Testis (tissue), 3 donors: Measurements from ENCODE around the gene SUPT3H. TPM values are rescaled to one million over a fixed set of nuclear protein-coding genes. Genes with fewer than 3 reads are reported as not detected.

ENCODE experiments used
- DNase-seq: peaks from one replicate; pipeline ENCODE4 v3.0.0-alpha.2; 2019
- H3K27ac ChIP-seq, 2 donors: fragments of 200-600 bp; sonication (generic); one replicate each; pipeline ENCODE4 v1.5.1; 2019
- H3K27me3 ChIP-seq: fragments of 200-600 bp; sonication (generic); one replicate; pipeline ENCODE4 v1.5.1; 2019
- H3K36me3 ChIP-seq: fragments of 200-600 bp; sonication (generic); one replicate; pipeline ENCODE4 v1.5.1; 2017; ENCODE audit warnings: low read depth; ENCODE audit errors: missing control alignments
- H3K4me1 ChIP-seq: fragments of 200-600 bp; sonication (generic); one replicate; pipeline ENCODE4 v1.5.1; 2019
- H3K4me3 ChIP-seq, 2 donors: fragments of 200-600 bp; sonication (generic); one replicate each; pipeline ENCODE4 v1.5.1; 2017 to 2019
- H3K9me3 ChIP-seq: fragments of 200-600 bp; sonication (generic); one replicate; pipeline ENCODE4 v1.5.1; 2017
- POLR2A ChIP-seq: fragments of 450-650 bp; IDR thresholded peaks from one replicate; pipeline ENCODE4 v1.6.1; 2017; ENCODE audit warnings: antibody characterized with exemption, mild to moderate bottlenecking, moderate library complexity
- WGBS, 2 donors: methylation state at CpG; one replicate each; pipeline ENCODE4 v1.1.5; 2018; 5-methylcytosine and 5-hydroxymethylcytosine counted together
- intact Hi-C: fragments of 100-400 bp; cut with DNase I; formaldehyde crosslinking; loops from one replicate; pipeline ENCODE4 v1.15.1; 2023; ENCODE audit warnings: low total_unique reads
- polyA plus RNA-seq: library from polyadenylated mRNA; stranded (reverse); fragments of 350-450 nt; fragmentation: Illumina TruSeq; extraction: RNeasy Lipid Tissue Mini Kit (QIAGEN cat#74804); gene quantifications from one replicate; pipeline ENCODE4 v1.2.3, GENCODE V29; 2014; ENCODE audit warnings: low read depth, low replicate concordance; ENCODE audit not compliant: insufficient read depth
- total RNA-seq, 2 donors: library from RNA; depleted of rRNA; stranded (reverse); fragments of >200 nt; gene quantifications; one replicate each; pipeline ENCODE4 v1.2.3, GENCODE V29; 2016
- TF ChIP-seq, protein P1 (sequence below), 3 experiments: fragments of 450-650 bp in 2 of 3; fragments of 200-600 bp in 1 of 3; sonication (generic) in 1 of 3; IDR thresholded peaks; one replicate each; pipeline ENCODE4 v1.5.1; 2016 to 2019; ENCODE audit warnings: antibody characterized with exemption in 3 of 3, mild to moderate bottlenecking in 2 of 3, moderate library complexity in 1 of 3

Gene SUPT3H
- total and polyA plus RNA-seq, 3 donors from 2014 or later, result 29.4 to 35.9 (median 30.8) TPM

DNA sequence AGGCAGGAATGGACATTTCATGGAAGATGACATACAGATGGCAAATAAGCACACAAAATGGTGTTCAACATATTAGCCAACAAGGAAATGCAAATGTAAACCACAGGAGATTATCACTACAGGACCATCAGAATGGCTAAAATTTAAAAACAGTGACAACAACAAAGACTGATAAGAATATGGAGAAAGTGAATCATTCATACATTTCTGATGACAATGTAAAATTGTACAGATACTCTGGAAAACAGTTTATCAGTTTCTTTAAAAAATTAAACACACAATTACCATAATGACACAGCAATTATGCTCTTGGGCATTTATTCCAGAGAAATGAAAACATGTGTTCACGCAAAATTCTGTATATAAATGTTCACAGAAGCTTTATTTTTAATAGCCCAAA lies 155.4 kb downstream of the SUPT3H start:
- no peak for DNase-seq
- H3K36me3 ChIP-seq, result no peaks in the 10 kb centered on the region
- H3K4me3 ChIP-seq, result no peak overlapping the region
- no peak overlapping the region for H3K27ac ChIP-seq
- intact Hi-C loops, result no loop called here
- no peaks in the 10 kb centered on the region for H3K27me3 ChIP-seq
- H3K9me3 ChIP-seq, result no peaks in the 10 kb centered on the region
- no peak for TF ChIP-seq POLR2A
- TF ChIP-seq, protein P1, sequence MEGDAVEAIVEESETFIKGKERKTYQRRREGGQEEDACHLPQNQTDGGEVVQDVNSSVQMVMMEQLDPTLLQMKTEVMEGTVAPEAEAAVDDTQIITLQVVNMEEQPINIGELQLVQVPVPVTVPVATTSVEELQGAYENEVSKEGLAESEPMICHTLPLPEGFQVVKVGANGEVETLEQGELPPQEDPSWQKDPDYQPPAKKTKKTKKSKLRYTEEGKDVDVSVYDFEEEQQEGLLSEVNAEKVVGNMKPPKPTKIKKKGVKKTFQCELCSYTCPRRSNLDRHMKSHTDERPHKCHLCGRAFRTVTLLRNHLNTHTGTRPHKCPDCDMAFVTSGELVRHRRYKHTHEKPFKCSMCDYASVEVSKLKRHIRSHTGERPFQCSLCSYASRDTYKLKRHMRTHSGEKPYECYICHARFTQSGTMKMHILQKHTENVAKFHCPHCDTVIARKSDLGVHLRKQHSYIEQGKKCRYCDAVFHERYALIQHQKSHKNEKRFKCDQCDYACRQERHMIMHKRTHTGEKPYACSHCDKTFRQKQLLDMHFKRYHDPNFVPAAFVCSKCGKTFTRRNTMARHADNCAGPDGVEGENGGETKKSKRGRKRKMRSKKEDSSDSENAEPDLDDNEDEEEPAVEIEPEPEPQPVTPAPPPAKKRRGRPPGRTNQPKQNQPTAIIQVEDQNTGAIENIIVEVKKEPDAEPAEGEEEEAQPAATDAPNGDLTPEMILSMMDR (IDR thresholded peaks at IDR 0.05), result no peak
- 93 to 100% methylated on average over 1 of the region's 1 CpG for WGBS, 2 donors
- no peaks in the 10 kb centered on the region for H3K4me1 ChIP-seq

GRCh38 chr6:45215759-45216158 lies 162.0 kb downstream of the SUPT3H start:
- H3K27ac ChIP-seq, result no peak overlapping the region
- TF ChIP-seq, protein P1 (IDR thresholded peaks at IDR 0.05), result no peak
- TF ChIP-seq POLR2A, result no peak
- H3K4me1 ChIP-seq, result no peaks in the 10 kb centered on the region
- H3K36me3 ChIP-seq, result no peaks in the 10 kb centered on the region
- H3K27me3 ChIP-seq, result no peaks in the 10 kb centered on the region
- no peak for DNase-seq
- intact Hi-C loops, result no loop called here
- H3K9me3 ChIP-seq, result no peaks in the 10 kb centered on the region
- H3K4me3 ChIP-seq, result no peak overlapping the region
- 100% methylated on average over 1 of the region's 1 CpG for WGBS, 2 donors

DNA sequence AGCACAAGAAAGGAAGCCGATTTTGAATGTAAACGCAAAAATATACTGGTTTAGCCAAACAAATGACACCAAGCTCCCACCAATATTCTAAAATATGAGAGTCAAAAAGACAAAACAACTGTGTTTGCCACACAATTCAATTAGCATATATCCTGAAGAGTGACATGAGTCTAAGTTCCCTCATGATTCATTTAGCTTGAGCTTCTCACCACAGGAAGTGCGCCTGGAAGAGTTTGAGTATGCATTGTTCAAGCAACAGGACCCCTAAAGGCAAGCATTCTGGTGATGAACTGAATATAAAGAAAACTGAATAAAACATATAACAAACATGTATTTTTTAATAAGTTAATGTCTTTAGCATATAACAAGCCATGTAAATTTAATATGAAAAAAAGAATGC lies 164.8 kb downstream of the SUPT3H start:
- intact Hi-C loops, result no loop called here
- H3K4me1 ChIP-seq, result no peaks in the 10 kb centered on the region

DNA sequence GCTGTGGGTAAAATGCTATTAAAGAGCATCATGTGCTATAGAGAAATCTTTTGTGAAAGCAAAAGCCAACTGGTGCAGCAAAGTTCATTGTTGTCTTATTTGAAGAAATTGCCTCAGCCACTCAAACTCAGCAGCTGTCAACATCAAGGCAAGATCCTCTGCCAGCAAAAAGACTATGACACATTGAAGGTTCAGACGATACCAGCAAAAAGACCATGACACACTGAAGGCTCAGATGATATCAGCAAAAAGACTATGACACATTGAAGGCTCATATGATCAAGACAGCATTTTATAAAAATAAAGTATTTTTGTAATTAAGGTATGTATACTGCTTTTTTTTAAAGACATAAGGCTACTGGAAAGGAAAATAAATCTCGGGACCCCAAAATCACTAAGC lies 168.0 kb downstream of the SUPT3H start:
- no peak for DNase-seq
- Histone ChIP-seq H3K4me1 (no peaks in the 10 kb centered on the region), H3K36me3 (no peaks in the 10 kb centered on the region), H3K9me3 (no peaks in the 10 kb centered on the region), H3K27ac (no peak overlapping the region), H3K27me3 (no peaks in the 10 kb centered on the region), H3K4me3 (no peak overlapping the region)
- WGBS, 2 donors, result 92 to 96% methylated on average over 2 of the region's 2 CpGs
- intact Hi-C loops, result no loop called here
- TF ChIP-seq, protein P1 (IDR thresholded peaks at IDR 0.05), result no peak
- TF ChIP-seq POLR2A, result no peak

More for the DNA sequence above, 164.8 kb downstream of the SUPT3H start:
- DNase-seq, result no peak
- Histone ChIP-seq H3K27ac (no peak overlapping the region), H3K36me3 (no peaks in the 10 kb centered on the region), H3K27me3 (no peaks in the 10 kb centered on the region), H3K9me3 (no peaks in the 10 kb centered on the region), H3K4me3 (no peak overlapping the region)
- TF ChIP-seq POLR2A, result no peak
- TF ChIP-seq, protein P1 (IDR thresholded peaks at IDR 0.05), result no peak
- 61 to 63% methylated on average over 3 of the region's 3 CpGs for WGBS, 2 donors

- no peak overlapping the region for H3K4me3 ChIP-seq
- TF ChIP-seq POLR2A, result no peak
- TF ChIP-seq, protein P1 (IDR thresholded peaks at IDR 0.05), result no peak
- no peaks in the 10 kb centered on the region for H3K9me3 ChIP-seq
- H3K27ac ChIP-seq, result no peak overlapping the region
- no peaks in the 10 kb centered on the region for H3K36me3 ChIP-seq
- WGBS, 2 donors, result 79 to 82% methylated on average over 1 of the region's 1 CpG
- H3K27me3 ChIP-seq, result no peaks in the 10 kb centered on the region
- intact Hi-C loops, result no loop called here
- no peak for DNase-seq
- H3K4me1 ChIP-seq, result no peaks in the 10 kb centered on the region
Observed at GRCh38 chr6:45206793-45207492, 170.8 kb downstream of the SUPT3H start.
